GM21576 (cell line): Measurements from ENCODE around the gene SGF29.
"Not testable (repeated sequence)": the region's sequence is repeated elsewhere in the genome, so short reads cannot be mapped to it uniquely, and the experiment has no call there.

Experiments
- ATAC-seq: cut with Tn5 transposase; IDR thresholded peaks from one replicate; pipeline ENCODE4 v1.9.1; 2021; ENCODE audit warnings: mild to moderate bottlenecking, moderate library complexity; ENCODE audit not compliant: unreplicated experiment

Gene SGF29

GRCh38 chr16:28609631-28610594, 56.2 kb downstream of the SGF29 start, which contains the start of gene SULT1A1:
TSS of gene SULT1A1 (minus strand) at chr16:28610044. CDS start at chr16:28608855, 1,189 bp downstream.
- no peak for ATAC-seq

- no peak for ATAC-seq
Measured at GRCh38 chr16:28610595-28611191, 57.0 kb downstream of the SGF29 start.

GRCh38 chr16:28612359-28613280, 58.9 kb downstream of the SGF29 start:
- not testable (repeated sequence) for ATAC-seq

GRCh38 chr16:28613912-28614311, 60.2 kb downstream of the SGF29 start:
- not testable (repeated sequence) for ATAC-seq

GRCh38 chr16:28614561-28614960, 60.8 kb downstream of the SGF29 start:
- ATAC-seq = not testable (repeated sequence)

- ATAC-seq = not testable (repeated sequence)
Measured at GRCh38 chr16:28615486-28616223, 61.9 kb downstream of the SGF29 start.

GRCh38 chr16:28616224-28616577, 62.5 kb downstream of the SGF29 start:
- not testable (repeated sequence) for ATAC-seq

- no peak for ATAC-seq
Measured at GRCh38 chr16:28616636-28617035, 62.9 kb downstream of the SGF29 start.

GRCh38 chr16:28617874-28618273, 64.2 kb downstream of the SGF29 start:
- no peak for ATAC-seq

GRCh38 chr16:28620316-28620715, 66.6 kb downstream of the SGF29 start:
- not testable (repeated sequence) for ATAC-seq

- no peak for ATAC-seq
Measured at GRCh38 chr16:28621481-28622155, 67.9 kb downstream of the SGF29 start.

- not testable (repeated sequence) for ATAC-seq
Measured at GRCh38 chr16:28622532-28623171, 68.9 kb downstream of the SGF29 start.

GRCh38 chr16:28623172-28623711, 69.5 kb downstream of the SGF29 start:
- ATAC-seq = no peak

- ATAC-seq = not testable (repeated sequence)
Measured at GRCh38 chr16:28630905-28631304, 77.2 kb downstream of the SGF29 start.

GRCh38 chr16:28636093-28636823, 82.5 kb downstream of the SGF29 start:
- ATAC-seq = not testable (repeated sequence)

GRCh38 chr16:28637765-28638164, 84.0 kb downstream of the SGF29 start, which contains the start of gene NPIPB8:
TSS of gene NPIPB8 (plus strand) at chr16:28638065. CDS start at chr16:28638361, 296 bp downstream.
- ATAC-seq = not testable (repeated sequence)

GRCh38 chr16:28638359-28638758, 84.6 kb downstream of the SGF29 start:
- ATAC-seq = not testable (repeated sequence)

GRCh38 chr16:28639959-28640358, 86.2 kb downstream of the SGF29 start:
- not testable (repeated sequence) for ATAC-seq
